ENCODE measurements around the gene DMD. TPM values are rescaled to one million over a fixed set of nuclear protein-coding genes. Genes with fewer than 3 reads are reported as not detected.

DMD gene
- total RNA-seq, 1 experiment from 2014 or later: 25.3 TPM

DNA sequence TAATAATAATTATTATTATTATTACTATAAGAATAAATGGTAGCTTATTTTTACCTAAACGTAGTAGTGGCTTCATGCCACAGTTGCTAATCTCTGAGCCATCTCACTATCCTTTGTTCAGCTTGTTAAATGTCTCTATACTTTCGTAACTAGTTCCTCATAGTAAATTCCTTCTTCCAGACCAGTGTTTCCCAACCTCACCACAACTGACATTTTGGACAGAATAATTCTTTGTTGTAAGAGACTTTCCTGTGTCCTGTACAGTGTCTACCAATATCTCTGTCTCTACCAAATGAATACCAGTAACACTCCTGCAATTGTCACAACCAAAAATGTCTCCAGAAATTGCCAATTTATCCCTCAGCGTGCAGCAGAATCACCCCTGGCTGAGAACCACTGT is 1040.9 kb downstream of the DMD start:
- no peak for TF ChIP-seq EZH2 (IDR thresholded peaks at IDR 0.05; ENCODE audit: low read depth)
- TF ChIP-seq, protein P1, sequence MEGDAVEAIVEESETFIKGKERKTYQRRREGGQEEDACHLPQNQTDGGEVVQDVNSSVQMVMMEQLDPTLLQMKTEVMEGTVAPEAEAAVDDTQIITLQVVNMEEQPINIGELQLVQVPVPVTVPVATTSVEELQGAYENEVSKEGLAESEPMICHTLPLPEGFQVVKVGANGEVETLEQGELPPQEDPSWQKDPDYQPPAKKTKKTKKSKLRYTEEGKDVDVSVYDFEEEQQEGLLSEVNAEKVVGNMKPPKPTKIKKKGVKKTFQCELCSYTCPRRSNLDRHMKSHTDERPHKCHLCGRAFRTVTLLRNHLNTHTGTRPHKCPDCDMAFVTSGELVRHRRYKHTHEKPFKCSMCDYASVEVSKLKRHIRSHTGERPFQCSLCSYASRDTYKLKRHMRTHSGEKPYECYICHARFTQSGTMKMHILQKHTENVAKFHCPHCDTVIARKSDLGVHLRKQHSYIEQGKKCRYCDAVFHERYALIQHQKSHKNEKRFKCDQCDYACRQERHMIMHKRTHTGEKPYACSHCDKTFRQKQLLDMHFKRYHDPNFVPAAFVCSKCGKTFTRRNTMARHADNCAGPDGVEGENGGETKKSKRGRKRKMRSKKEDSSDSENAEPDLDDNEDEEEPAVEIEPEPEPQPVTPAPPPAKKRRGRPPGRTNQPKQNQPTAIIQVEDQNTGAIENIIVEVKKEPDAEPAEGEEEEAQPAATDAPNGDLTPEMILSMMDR (conservative IDR thresholded peaks at IDR 0.05): no peak
- Histone ChIP-seq H3K4me3 (no peak overlapping the region), H3K9me3 (ENCODE audit: insufficient read depth, low read depth) (no peaks in the 10 kb centered on the region), H3K36me3 (ENCODE audit: low read depth) (no peaks in the 10 kb centered on the region), H3F3A (ENCODE audit: insufficient read depth, low read depth) (no peaks in the 10 kb centered on the region), H3K27me3 (ENCODE audit: insufficient read depth, low read depth) (no peaks in the 10 kb centered on the region), H3K9me2 (ENCODE audit: insufficient read depth) (no peaks in the 10 kb centered on the region), H3K79me2 (ENCODE audit: low read depth) (no peaks in the 10 kb centered on the region), H3K27ac (no peak overlapping the region), H3K4me2 (no peak overlapping the region), H3K4me1 (replicated peaks; ENCODE audit: insufficient read depth) (no peaks in the 10 kb centered on the region), H4K20me1 (ENCODE audit: insufficient read depth) (no peaks in the 10 kb centered on the region), H2AFZ (no peak overlapping the region)
- ChIA-PET CTCF (no interaction called here), POLR2A (ENCODE audit: unreplicated experiment) (no interaction called here)
- BruUV-seq (replicated peaks): no TSS peak
- intact Hi-C loops (cut with micrococcal nuclease; ENCODE audit: unreplicated experiment): no loop called here
- DNase-seq: no peak

DNA sequence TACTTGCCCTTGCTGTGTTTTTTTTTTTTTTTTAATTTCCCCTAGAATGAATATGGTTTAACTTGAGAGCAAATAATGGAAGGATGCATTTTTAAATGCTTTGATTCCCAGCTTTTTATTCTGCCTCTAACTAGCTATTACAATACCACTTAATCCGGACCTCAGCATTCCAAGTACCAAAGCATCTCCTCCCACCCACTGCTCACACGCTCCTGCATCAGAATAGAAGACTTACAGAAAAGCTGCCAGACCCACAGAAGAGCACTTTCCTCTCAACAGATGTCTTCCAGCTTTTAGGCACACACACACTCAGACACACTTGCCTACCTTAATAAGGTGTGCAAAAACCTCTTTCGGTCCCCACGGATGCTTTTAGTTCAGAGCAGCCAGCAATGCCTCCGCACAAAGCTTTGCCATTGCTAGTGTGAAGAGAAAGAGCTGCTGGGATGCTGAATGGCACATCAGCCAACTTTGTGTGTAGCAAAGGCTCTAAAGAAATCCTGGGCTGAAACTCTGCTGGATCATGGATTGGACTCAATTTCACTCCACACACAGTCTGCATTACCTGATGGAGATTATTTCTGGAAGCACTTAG is 1056.2 kb downstream of the DMD start:
- ChIA-PET CTCF (interaction anchor here (0.6 kb wide), 1 partner anchor 1954 kb away, joined by 4 read pairs; no protein-coding TSS in a partner anchor), POLR2A (ENCODE audit: unreplicated experiment) (no interaction called here)
- no peak for TF ChIP-seq EZH2 (IDR thresholded peaks at IDR 0.05; ENCODE audit: low read depth)
- TF ChIP-seq, protein P1 (conservative IDR thresholded peaks at IDR 0.05): no peak
- Histone ChIP-seq H3K4me2 (no peak overlapping the region), H3K4me1 (replicated peaks; ENCODE audit: insufficient read depth) (no peaks in the 10 kb centered on the region), H3K27ac (no peak overlapping the region), H3K9me2 (ENCODE audit: insufficient read depth) (no peaks in the 10 kb centered on the region), H3F3A (ENCODE audit: insufficient read depth, low read depth) (no peaks in the 10 kb centered on the region), H3K4me3 (no peak overlapping the region), H3K36me3 (ENCODE audit: low read depth) (no peaks in the 10 kb centered on the region), H4K20me1 (ENCODE audit: insufficient read depth) (no peaks in the 10 kb centered on the region), H3K79me2 (ENCODE audit: low read depth) (no peaks in the 10 kb centered on the region), H3K27me3 (ENCODE audit: insufficient read depth, low read depth) (no peaks in the 10 kb centered on the region), H2AFZ (no peak overlapping the region), H3K9me3 (ENCODE audit: insufficient read depth, low read depth) (no peaks in the 10 kb centered on the region)
- BruUV-seq (replicated peaks): no TSS peak
- no peak for DNase-seq
- intact Hi-C loops (cut with micrococcal nuclease; ENCODE audit: unreplicated experiment): no loop called here

DNA sequence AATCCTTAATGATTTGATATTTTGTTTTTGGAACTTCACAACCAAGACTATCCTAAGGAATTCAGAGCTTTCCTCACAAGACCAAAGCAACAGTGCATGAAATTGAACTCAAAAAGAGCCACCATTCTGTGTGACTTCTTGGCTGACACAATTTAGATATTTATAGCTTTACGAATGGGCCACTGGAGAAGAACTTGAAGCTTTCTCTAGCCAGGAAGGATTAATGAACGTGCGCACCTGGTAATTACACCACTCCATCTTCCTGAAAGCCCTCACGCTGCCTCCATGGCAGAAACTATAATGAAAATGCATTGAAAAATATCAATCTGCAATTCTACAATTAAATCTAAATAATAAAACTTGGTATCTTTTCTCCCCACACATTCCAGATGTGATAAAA is 1057.8 kb downstream of the DMD start:
- intact Hi-C loops (cut with micrococcal nuclease; ENCODE audit: unreplicated experiment): no loop called here
- Histone ChIP-seq H3K9me2 (ENCODE audit: insufficient read depth) (no peaks in the 10 kb centered on the region), H3K79me2 (ENCODE audit: low read depth) (no peaks in the 10 kb centered on the region), H3F3A (ENCODE audit: insufficient read depth, low read depth) (no peaks in the 10 kb centered on the region), H3K9me3 (ENCODE audit: insufficient read depth, low read depth) (no peaks in the 10 kb centered on the region), H4K20me1 (ENCODE audit: insufficient read depth) (no peaks in the 10 kb centered on the region), H3K27me3 (ENCODE audit: insufficient read depth, low read depth) (no peaks in the 10 kb centered on the region), H3K27ac (no peak overlapping the region), H3K4me1 (replicated peaks; ENCODE audit: insufficient read depth) (no peaks in the 10 kb centered on the region), H3K4me3 (no peak overlapping the region), H3K36me3 (ENCODE audit: low read depth) (no peaks in the 10 kb centered on the region), H3K4me2 (no peak overlapping the region), H2AFZ (no peak overlapping the region)
- CTCF ChIA-PET: no interaction called here
- no TSS peak for BruUV-seq (replicated peaks)
- POLR2A ChIA-PET (ENCODE audit: unreplicated experiment): no interaction called here
- DNase-seq: no peak
- TF ChIP-seq, protein P1 (conservative IDR thresholded peaks at IDR 0.05): no peak
- TF ChIP-seq EZH2 (IDR thresholded peaks at IDR 0.05; ENCODE audit: low read depth): no peak
